RWPE1 (cell line): Measurements from ENCODE around the gene RFTN1.

ENCODE experiments used
- CTCF ChIA-PET: fragments of 350-600 bp; sonication (Branson Sonifier 250); formaldehyde crosslinking; extraction: SDS; loops from one replicate; lab custom pipeline; 2021; lab: Yijun Ruan, JAX
- POLR2A ChIA-PET: fragments of 400-600 bp; formaldehyde crosslinking; extraction: SDS; loops from one replicate; lab custom pipeline; 2020; ENCODE audit warnings: antibody characterized with exemption; ENCODE audit not compliant: low non-redundant PET; lab: Yijun Ruan, JAX
- DNase-seq: peaks from one replicate; pipeline ENCODE4 v3.0.0; 2012; ENCODE audit warnings: low spot score
- H3K27ac ChIP-seq: fragments of 450-650 bp; 2 replicates; pipeline ENCODE4 v1.5.1; 2017
- CTCF ChIP-seq: fragments of 450-650 bp; conservative IDR thresholded peaks from 2 replicates; pipeline ENCODE4 v1.5.1; 2017; ENCODE audit warnings: low read depth, mild to moderate bottlenecking

The RFTN1 gene

GRCh38 chr3:16357186-16358121, 156.0 kb downstream of the RFTN1 start:
- H3K27ac ChIP-seq, result no peak overlapping the region
- ChIA-PET CTCF (interaction anchor here (0.6 kb wide), 1 partner anchor 67 kb away, joined by 3 read pairs; no protein-coding TSS in a partner anchor), POLR2A (no interaction called here)
- no peak for DNase-seq
- TF ChIP-seq CTCF, result no peak

GRCh38 chr3:16355828-16356227, 157.7 kb downstream of the RFTN1 start:
- CTCF ChIA-PET, result no interaction called here
- POLR2A ChIA-PET, result no interaction called here
- no peak for DNase-seq
- no peak for TF ChIP-seq CTCF
- H3K27ac ChIP-seq, result no peak overlapping the region

GRCh38 chr3:16354291-16354690, 159.2 kb downstream of the RFTN1 start:
- TF ChIP-seq CTCF, result no peak
- H3K27ac ChIP-seq, result no peak overlapping the region
- DNase-seq, result no peak
- POLR2A ChIA-PET, result no interaction called here
- CTCF ChIA-PET, result no interaction called here

- H3K27ac ChIP-seq, result no peak overlapping the region
- no peak for TF ChIP-seq CTCF
- POLR2A ChIA-PET, result no interaction called here
- CTCF ChIA-PET, result interaction anchor here (0.6 kb wide), 1 partner anchor 564 kb away, joined by 3 read pairs; no protein-coding TSS in a partner anchor
- no peak for DNase-seq
Measured at GRCh38 chr3:16352428-16352827, 161.1 kb downstream of the RFTN1 start.

- POLR2A ChIA-PET, result no interaction called here
- TF ChIP-seq CTCF, result no peak
- CTCF ChIA-PET, result no interaction called here
- no peak for DNase-seq
- H3K27ac ChIP-seq, result peak overlapping the region; percentile 35
Measured at GRCh38 chr3:16350597-16351318, 162.7 kb downstream of the RFTN1 start.

GRCh38 chr3:16349986-16350596, 163.4 kb downstream of the RFTN1 start:
- no peak for DNase-seq
- H3K27ac ChIP-seq, result no peak overlapping the region
- ChIA-PET CTCF (no interaction called here), POLR2A (no interaction called here)
- no peak for TF ChIP-seq CTCF
